Neural progenitor cell (in vitro differentiated cells): Measurements from ENCODE around the gene RXRB. TPM values are rescaled to one million over a fixed set of nuclear protein-coding genes. Genes with fewer than 3 reads are reported as not detected.

Experiments
- DNase-seq: peaks from one replicate; pipeline ENCODE4 v3.0.0-alpha.2; 2016; ENCODE audit warnings: low spot score
- H2AFZ ChIP-seq: fragments of 200-600 bp; sonication (generic); replicated peaks from 2 replicates; pipeline ENCODE4 v1.6.1; 2016; ENCODE audit warnings: antibody characterized with exemption
- H3F3A ChIP-seq: fragments of 200-600 bp; sonication (generic); 2 replicates; pipeline ENCODE4 v1.6.1; 2016; ENCODE audit warnings: antibody characterized with exemption, low read depth
- H3K27ac ChIP-seq: fragments of 200-600 bp; sonication (generic); 2 replicates; pipeline ENCODE4 v1.5.1; 2016; ENCODE audit warnings: mild to moderate bottlenecking
- H3K27me3 ChIP-seq: fragments of 200-600 bp; sonication (generic); 2 replicates; pipeline ENCODE4 v1.6.1; 2016; ENCODE audit warnings: mild to moderate bottlenecking, moderate library complexity
- H3K36me3 ChIP-seq: fragments of 200-600 bp; sonication (generic); 2 replicates; pipeline ENCODE4 v1.5.1; 2016
- H3K4me1 ChIP-seq: fragments of 200-600 bp; sonication (generic); 2 replicates; pipeline ENCODE4 v1.6.1; 2016; ENCODE audit warnings: mixed run types
- H3K4me2 ChIP-seq: fragments of 200-600 bp; sonication (generic); 2 replicates; pipeline ENCODE4 v1.6.1; 2016
- H3K4me3 ChIP-seq: fragments of 200-600 bp; sonication (generic); 2 replicates; pipeline ENCODE4 v1.5.1; 2016
- H3K79me2 ChIP-seq: fragments of 200-600 bp; sonication (generic); 2 replicates; pipeline ENCODE4 v1.6.1; 2016; ENCODE audit warnings: low read depth
- H3K9ac ChIP-seq: fragments of 200-600 bp; sonication (generic); 2 replicates; pipeline ENCODE4 v1.6.1; 2016
- H3K9me3 ChIP-seq: fragments of 200-600 bp; sonication (generic); 2 replicates; pipeline ENCODE4 v1.5.1; 2016; ENCODE audit warnings: low read depth
- H4K20me1 ChIP-seq: fragments of 200-600 bp; sonication (generic); 2 replicates; pipeline ENCODE4 v1.6.1; 2016; ENCODE audit warnings: low read depth
- H3K27ac Mint-ChIP-seq: 3 replicates; pipeline ENCODE4 v1.8.0; 2021; ENCODE audit warnings: mixed read lengths
- H3K27me3 Mint-ChIP-seq: 2 replicates; pipeline ENCODE4 v1.8.0; 2022; ENCODE audit warnings: low read depth, mild to moderate bottlenecking, inconsistent platforms, moderate library complexity, mixed read lengths; ENCODE audit not compliant: insufficient read depth
- H3K36me3 Mint-ChIP-seq: 3 replicates; pipeline ENCODE4 v1.8.0; 2021; ENCODE audit warnings: mixed read lengths
- H3K4me1 Mint-ChIP-seq: 3 replicates; pipeline ENCODE4 v1.8.0; 2021; ENCODE audit warnings: mixed read lengths
- H3K4me3 Mint-ChIP-seq: 3 replicates; pipeline ENCODE4 v1.8.0; 2021; ENCODE audit warnings: mild to moderate bottlenecking, moderate library complexity, mixed read lengths
- H3K9me3 Mint-ChIP-seq: 3 replicates; pipeline ENCODE4 v1.8.0; 2020; ENCODE audit warnings: mixed read lengths
- CTCF ChIP-seq: fragments of 200-600 bp; sonication (generic); IDR thresholded peaks from 2 replicates; pipeline ENCODE4 v1.5.1; 2017; ENCODE audit warnings: antibody characterized with exemption, mild to moderate bottlenecking
- EZH2 ChIP-seq: fragments of 200-600 bp; sonication (generic); IDR thresholded peaks from 2 replicates; pipeline ENCODE4 v1.6.1; 2017; ENCODE audit warnings: antibody characterized with exemption, mild to moderate bottlenecking, moderate library complexity
- EZH2phosphoT487 ChIP-seq: fragments of 200-600 bp; sonication (generic); IDR thresholded peaks from 2 replicates; pipeline ENCODE4 v1.6.1; 2017; ENCODE audit warnings: antibody characterized with exemption
- total RNA-seq: library from RNA; depleted of rRNA; stranded (reverse); fragments of >200 nt; gene quantifications from 2 replicates; pipeline ENCODE4 v1.2.3, GENCODE V29; 2015; ENCODE audit warnings: low replicate concordance

The RXRB gene
- total RNA-seq, 1 donor from 2014 or later = 10.2 TPM

- no peak overlapping the region for H2AFZ ChIP-seq
- peaks cover 27% of the 10 kb centered on the region for H3K4me1 Mint-ChIP-seq
- H3K9me3 Mint-ChIP-seq = no peaks in the 10 kb centered on the region
- no peak overlapping the region for H3K9ac ChIP-seq
- H3K27ac Mint-ChIP-seq = peak overlapping the region; percentile 47
- H3K4me3 ChIP-seq = peak overlapping the region; percentile 49
- peaks cover 5% of the 10 kb centered on the region for H3K27me3 Mint-ChIP-seq
- no peak for TF ChIP-seq CTCF
- peak; percentile 32 for TF ChIP-seq EZH2
- no peak for TF ChIP-seq EZH2phosphoT487
- no peak overlapping the region for H3K27ac ChIP-seq
- peak; percentile 41 for DNase-seq
- H3F3A ChIP-seq = peaks cover 20% of the 10 kb centered on the region
- H3K27me3 ChIP-seq = peaks cover 45% of the 10 kb centered on the region
- peak overlapping the region; percentile 88 for H3K4me3 Mint-ChIP-seq
- H3K4me1 ChIP-seq = peaks cover 6% of the 10 kb centered on the region
- H3K79me2 ChIP-seq = no peaks in the 10 kb centered on the region
- H3K36me3 ChIP-seq = no peaks in the 10 kb centered on the region
- H3K9me3 ChIP-seq = no peaks in the 10 kb centered on the region
- H4K20me1 ChIP-seq = peaks cover 6% of the 10 kb centered on the region
- H3K36me3 Mint-ChIP-seq = peaks cover 13% of the 10 kb centered on the region
- H3K4me2 ChIP-seq = peak overlapping the region; percentile 80
Measured at GRCh38 chr6:33248643-33248931, 48.1 kb upstream of the RXRB start.

- peak; percentile 94 for DNase-seq
- Histone ChIP-seq H3K27me3 (peaks cover 50% of the 10 kb centered on the region), H3K79me2 (no peaks in the 10 kb centered on the region), H3K27ac (no peak overlapping the region), H4K20me1 (peaks cover 6% of the 10 kb centered on the region), H3K4me3 (peak overlapping the region; percentile 49), H3K36me3 (no peaks in the 10 kb centered on the region), H3K4me2 (peak overlapping the region; percentile 80), H3K9me3 (no peaks in the 10 kb centered on the region), H3F3A (peaks cover 20% of the 10 kb centered on the region), H3K4me1 (peaks cover 6% of the 10 kb centered on the region), H3K9ac (no peak overlapping the region), H2AFZ (peak overlapping the region; percentile 95)
- Mint-ChIP-seq H3K27me3 (peaks cover 5% of the 10 kb centered on the region), H3K4me3 (peak overlapping the region; percentile 88), H3K9me3 (no peaks in the 10 kb centered on the region), H3K36me3 (peaks cover 13% of the 10 kb centered on the region), H3K4me1 (peaks cover 27% of the 10 kb centered on the region), H3K27ac (peak overlapping the region; percentile 47)
- TF ChIP-seq EZH2phosphoT487 (no peak), EZH2 (no peak), CTCF (peak; percentile 86)
Measured at GRCh38 chr6:33247977-33248642, 47.6 kb upstream of the RXRB start.

- Mint-ChIP-seq H3K4me1 (peaks cover 10% of the 10 kb centered on the region), H3K27me3 (peaks cover 18% of the 10 kb centered on the region)
Measured at GRCh38 chr6:33243476-33243875, 43.0 kb upstream of the RXRB start.

More at GRCh38 chr6:33243476-33243875, 43.0 kb upstream of the RXRB start:
- no peak overlapping the region for H2AFZ ChIP-seq
- no peak overlapping the region for H3K9ac ChIP-seq
- H3K27me3 ChIP-seq = peaks cover 75% of the 10 kb centered on the region
- peaks cover 1% of the 10 kb centered on the region for H4K20me1 ChIP-seq
- H3K4me2 ChIP-seq = no peak overlapping the region
- no peaks in the 10 kb centered on the region for H3K79me2 ChIP-seq
- no peak overlapping the region for H3K4me3 Mint-ChIP-seq
- no peaks in the 10 kb centered on the region for H3K36me3 ChIP-seq
- TF ChIP-seq CTCF = no peak
- TF ChIP-seq EZH2phosphoT487 = no peak
- TF ChIP-seq EZH2 = no peak
- peaks cover 4% of the 10 kb centered on the region for H3F3A ChIP-seq
- no peaks in the 10 kb centered on the region for H3K9me3 ChIP-seq
- peaks cover 1% of the 10 kb centered on the region for H3K4me1 ChIP-seq
- no peak for DNase-seq
- no peak overlapping the region for H3K27ac Mint-ChIP-seq
- no peaks in the 10 kb centered on the region for H3K36me3 Mint-ChIP-seq
- no peak overlapping the region for H3K27ac ChIP-seq
- H3K9me3 Mint-ChIP-seq = no peaks in the 10 kb centered on the region
- H3K4me3 ChIP-seq = no peak overlapping the region
